ENCODE measurements around the gene RINL. TPM values are rescaled to one million over a fixed set of nuclear protein-coding genes. Genes with fewer than 3 reads are reported as not detected.

The RINL gene
- total RNA-seq, 1 donor from 2014 or later, result 11.2 TPM

DNA sequence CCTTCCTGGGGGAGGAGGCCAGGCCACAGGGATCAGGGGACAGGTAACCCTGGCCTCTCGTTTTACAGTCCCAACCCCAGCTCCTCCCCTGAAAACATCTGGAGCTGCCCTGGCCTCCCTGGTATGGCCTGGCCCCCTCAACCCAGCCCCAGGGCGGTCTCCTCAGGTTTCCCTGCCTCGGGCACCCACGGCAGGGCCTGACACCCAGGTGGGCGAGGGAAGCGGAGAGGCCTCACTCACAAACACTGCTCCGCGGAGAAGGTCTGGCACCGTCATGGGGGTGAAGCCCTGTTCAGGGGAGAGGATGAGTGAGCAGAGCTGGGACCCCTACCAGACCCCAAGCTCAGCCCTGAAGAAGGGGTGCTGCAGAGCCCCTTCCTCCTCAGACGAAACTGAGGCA is 40.5 kb upstream of the RINL start:
- TF ChIP-seq, protein P1, sequence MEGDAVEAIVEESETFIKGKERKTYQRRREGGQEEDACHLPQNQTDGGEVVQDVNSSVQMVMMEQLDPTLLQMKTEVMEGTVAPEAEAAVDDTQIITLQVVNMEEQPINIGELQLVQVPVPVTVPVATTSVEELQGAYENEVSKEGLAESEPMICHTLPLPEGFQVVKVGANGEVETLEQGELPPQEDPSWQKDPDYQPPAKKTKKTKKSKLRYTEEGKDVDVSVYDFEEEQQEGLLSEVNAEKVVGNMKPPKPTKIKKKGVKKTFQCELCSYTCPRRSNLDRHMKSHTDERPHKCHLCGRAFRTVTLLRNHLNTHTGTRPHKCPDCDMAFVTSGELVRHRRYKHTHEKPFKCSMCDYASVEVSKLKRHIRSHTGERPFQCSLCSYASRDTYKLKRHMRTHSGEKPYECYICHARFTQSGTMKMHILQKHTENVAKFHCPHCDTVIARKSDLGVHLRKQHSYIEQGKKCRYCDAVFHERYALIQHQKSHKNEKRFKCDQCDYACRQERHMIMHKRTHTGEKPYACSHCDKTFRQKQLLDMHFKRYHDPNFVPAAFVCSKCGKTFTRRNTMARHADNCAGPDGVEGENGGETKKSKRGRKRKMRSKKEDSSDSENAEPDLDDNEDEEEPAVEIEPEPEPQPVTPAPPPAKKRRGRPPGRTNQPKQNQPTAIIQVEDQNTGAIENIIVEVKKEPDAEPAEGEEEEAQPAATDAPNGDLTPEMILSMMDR (conservative IDR thresholded peaks at IDR 0.05; ENCODE audit: low read depth, low read length), result no peak
- no peak for DNase-seq (ENCODE audit: low read depth)
- no peak overlapping the region for H3K4me3 ChIP-seq (ENCODE audit: low read depth, low read length)

DNA sequence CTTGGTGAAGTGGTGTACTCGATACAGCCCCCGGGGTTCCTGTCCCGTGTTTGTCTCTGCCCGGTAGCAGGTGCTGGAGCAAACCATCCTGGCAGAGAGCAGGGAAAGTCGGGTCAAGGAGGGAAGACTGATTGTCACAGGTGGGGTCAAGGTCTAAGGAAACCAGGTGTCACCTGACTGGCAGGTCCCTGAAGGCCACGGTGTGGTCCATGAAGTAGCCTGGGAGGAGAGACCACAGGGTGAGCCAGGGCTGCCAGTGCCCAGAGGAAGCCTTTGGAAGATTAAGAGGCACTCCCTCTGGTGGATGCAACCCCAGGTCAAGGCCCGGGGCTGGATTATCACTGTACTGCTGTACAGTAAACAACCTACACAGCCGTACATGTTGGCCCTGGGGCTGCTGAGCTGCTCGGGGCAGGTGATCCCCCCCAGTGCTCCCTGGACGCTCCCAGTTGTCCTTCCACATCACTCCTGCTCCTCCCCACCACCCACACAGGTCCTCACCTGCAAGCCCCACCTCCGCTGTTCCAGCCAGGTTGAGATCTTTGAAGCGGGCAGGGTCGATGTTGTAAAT is 39.9 kb upstream of the RINL start:
- TF ChIP-seq, protein P1 (conservative IDR thresholded peaks at IDR 0.05; ENCODE audit: low read depth, low read length), result peak; percentile 44
- no peak for DNase-seq (ENCODE audit: low read depth)
- no peak overlapping the region for H3K4me3 ChIP-seq (ENCODE audit: low read depth, low read length)

DNA sequence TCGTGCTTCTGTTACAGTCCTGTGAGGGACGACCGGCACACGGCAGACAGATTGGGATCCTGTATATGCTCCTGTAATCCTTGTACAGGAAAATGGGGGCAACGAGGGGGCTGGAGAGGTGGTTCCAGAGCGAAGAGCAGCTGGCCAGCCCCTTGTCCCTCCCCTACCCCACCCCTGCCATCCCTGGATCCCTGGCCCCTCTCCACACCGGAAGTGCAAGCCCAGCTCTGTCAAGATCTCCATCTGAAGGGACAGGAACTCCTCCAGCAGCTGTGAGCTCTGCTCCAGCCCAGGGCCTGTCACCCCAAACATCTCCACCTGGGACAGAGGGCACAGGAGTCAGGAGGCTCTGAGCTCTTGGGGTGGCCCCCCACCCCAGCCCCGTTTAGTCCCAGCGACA is 39.4 kb upstream of the RINL start:
- TF ChIP-seq, protein P1 (conservative IDR thresholded peaks at IDR 0.05; ENCODE audit: low read depth, low read length), result no peak
- no peak for DNase-seq (ENCODE audit: low read depth)
- H3K4me3 ChIP-seq (ENCODE audit: low read depth, low read length), result no peak overlapping the region

DNA sequence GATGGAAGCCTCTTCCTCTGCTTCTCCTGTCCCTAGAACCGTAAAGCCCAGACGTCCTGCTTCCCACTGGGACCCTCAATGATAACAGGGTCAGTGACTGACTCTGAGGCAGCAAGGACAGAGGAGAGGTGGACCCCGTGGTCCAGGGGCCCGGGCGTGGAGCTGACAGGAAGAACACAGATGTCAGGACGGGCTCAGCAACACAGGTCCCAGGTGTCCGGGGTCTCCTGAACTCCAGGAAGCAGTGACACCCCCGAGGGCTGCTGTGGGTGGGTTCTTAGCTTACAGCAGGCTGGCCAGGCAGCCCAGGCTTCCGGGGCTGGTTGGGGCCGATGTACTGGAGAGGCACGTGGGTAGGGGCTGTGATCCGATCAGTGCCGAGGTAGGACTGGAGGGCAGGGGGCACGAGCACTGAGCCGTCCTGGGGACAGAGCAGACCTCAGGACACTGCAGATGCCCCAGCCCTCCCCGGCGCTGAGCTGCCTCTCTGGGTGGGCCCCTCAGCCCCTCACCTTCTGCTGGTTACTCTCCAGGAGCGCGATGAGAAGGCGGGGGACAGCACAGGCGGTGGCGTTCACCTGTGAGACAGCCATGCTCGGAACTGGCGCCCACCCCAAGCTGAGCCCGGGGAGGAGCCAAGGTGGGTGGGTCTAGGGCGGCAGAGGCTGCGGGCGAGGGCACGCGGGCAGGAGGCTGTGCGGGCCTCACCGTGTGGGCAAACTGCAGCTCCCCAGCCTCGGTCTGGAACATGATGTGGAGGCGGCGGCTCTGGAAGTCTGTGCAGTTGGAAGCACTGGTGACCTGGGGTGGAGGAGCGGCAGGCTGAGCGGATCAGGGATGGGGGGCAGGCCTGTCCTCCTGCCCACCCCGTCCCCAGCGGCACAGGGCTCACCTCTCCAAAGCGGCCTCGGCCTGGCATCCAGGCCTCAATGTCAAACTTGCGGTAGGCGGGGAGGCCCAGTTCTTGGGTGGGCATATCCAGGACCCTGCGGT is 37.5 kb upstream of the RINL start:
- no peak for DNase-seq (ENCODE audit: low read depth)
- TF ChIP-seq, protein P1 (conservative IDR thresholded peaks at IDR 0.05; ENCODE audit: low read depth, low read length), result no peak
- H3K4me3 ChIP-seq (ENCODE audit: low read depth, low read length), result no peak overlapping the region

DNA sequence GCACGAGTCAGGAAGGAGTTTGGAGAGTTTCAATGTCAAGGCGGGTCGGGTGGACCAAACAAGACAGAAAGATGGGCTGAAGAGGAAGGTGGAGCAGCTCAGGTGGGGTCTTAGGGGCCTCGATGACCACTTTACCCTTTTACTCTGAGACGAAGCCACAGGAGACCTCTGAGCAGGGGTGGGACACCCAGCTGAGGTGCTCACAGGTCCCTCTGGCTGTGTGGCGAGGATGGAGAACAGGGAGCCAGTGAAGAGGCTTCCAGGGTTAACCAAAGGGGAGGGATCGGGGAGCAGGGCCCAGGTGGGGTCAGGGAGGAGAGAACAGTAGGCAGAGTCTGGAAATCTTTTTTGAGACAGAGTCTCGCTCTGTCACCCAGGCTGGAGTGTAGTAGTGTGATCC is 35.9 kb upstream of the RINL start:
- no peak for DNase-seq (ENCODE audit: low read depth)
- TF ChIP-seq, protein P1 (conservative IDR thresholded peaks at IDR 0.05; ENCODE audit: low read depth, low read length), result no peak
- H3K4me3 ChIP-seq (ENCODE audit: low read depth, low read length), result no peak overlapping the region

DNA sequence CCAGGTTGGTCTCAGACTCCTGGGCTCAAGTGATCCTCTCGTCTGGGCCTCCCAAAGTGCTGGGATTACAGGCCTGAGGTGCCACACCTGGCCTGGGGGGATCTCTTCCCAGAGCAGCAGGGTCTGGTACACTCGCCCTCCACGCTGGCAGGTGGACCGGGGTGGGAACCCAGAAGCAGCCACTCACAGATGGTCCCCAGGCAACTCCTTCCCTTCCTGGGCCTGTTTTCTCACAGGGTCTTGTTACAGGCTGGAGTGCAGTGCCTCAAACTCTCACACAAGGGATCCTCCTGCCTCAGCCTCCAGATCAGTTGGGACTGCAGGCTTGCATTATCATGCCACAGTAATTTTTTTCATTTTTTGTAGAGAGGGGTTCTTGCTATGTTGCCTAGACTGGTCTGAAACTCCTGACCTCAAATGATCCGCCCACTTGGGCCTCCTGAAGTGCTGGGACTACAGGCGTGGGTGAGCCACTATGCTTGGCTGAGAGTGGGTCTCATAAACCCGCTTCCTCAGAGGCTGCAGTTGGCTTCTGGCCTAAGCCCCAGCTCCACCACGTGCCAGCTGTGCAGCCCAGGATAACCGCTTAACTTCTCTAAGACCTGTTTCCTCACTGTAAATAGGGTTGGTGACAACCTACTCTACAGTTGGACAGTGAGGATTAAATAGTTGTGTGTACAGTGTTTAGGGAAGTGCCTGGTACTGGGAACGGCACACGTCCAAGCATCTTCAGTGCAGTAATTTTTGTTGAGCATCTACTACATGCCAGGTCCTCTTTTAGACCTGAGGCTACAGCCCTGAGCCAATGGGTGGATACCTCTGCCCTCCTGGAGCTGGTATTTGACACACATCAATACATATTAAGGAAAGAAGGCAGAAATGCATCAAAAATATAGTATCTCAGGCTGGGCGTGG is 34.8 kb upstream of the RINL start:
- H3K4me3 ChIP-seq (ENCODE audit: low read depth, low read length), result no peak overlapping the region
- DNase-seq (ENCODE audit: low read depth), result no peak
- TF ChIP-seq, protein P1 (conservative IDR thresholded peaks at IDR 0.05; ENCODE audit: low read depth, low read length), result no peak

All from epithelial cell of proximal tubule (primary cell).